H9 (cell line): Measurements from ENCODE around the gene MGAT4C. TPM values are rescaled to one million over a fixed set of nuclear protein-coding genes. Genes with fewer than 3 reads are reported as not detected.

ENCODE experiments used
- DNase-seq: peaks from one replicate; pipeline ENCODE4 v3.0.0-alpha.2; 2017
- H2AFZ ChIP-seq: one replicate; pipeline ENCODE4 v1.6.1; 2013; ENCODE audit warnings: mild to moderate bottlenecking, low read length, control low read depth, moderate library complexity
- H2AK5ac ChIP-seq: 2 replicates; pipeline ENCODE4 v1.6.1; 2013; ENCODE audit warnings: low read length, control low read depth, mixed read lengths; ENCODE audit not compliant: insufficient read length
- H2BK120ac ChIP-seq: one replicate; pipeline ENCODE4 v1.6.1; 2013; ENCODE audit warnings: low read depth, mild to moderate bottlenecking, low read length, control low read depth, inconsistent platforms; ENCODE audit not compliant: poor library complexity, severe bottlenecking
- H2BK12ac ChIP-seq: 2 replicates; pipeline ENCODE4 v1.6.1; 2013; ENCODE audit warnings: low read length, control low read depth, mixed read lengths, low read depth; ENCODE audit not compliant: insufficient read length
- H2BK15ac ChIP-seq: 2 replicates; pipeline ENCODE4 v1.6.1; 2013; ENCODE audit warnings: low read depth, low read length, control low read depth
- H2BK20ac ChIP-seq: one replicate; pipeline ENCODE4 v1.6.1; 2013; ENCODE audit warnings: low read depth, mild to moderate bottlenecking, low read length, control low read depth, inconsistent platforms; ENCODE audit not compliant: poor library complexity, severe bottlenecking
- H2BK5ac ChIP-seq: 2 replicates; pipeline ENCODE4 v1.6.1; 2013; ENCODE audit warnings: low read length, control low read depth, mixed read lengths; ENCODE audit not compliant: insufficient read length
- H3K14ac ChIP-seq: 2 replicates; pipeline ENCODE4 v1.6.1; 2013; ENCODE audit warnings: low read length, control low read depth; ENCODE audit not compliant: insufficient read depth
- H3K18ac ChIP-seq: 2 replicates; pipeline ENCODE4 v1.6.1; 2013; ENCODE audit warnings: low read depth, mild to moderate bottlenecking, mixed read lengths, low read length, control low read depth; ENCODE audit not compliant: insufficient read length
- H3K23ac ChIP-seq: 2 replicates; pipeline ENCODE4 v1.6.1; 2013; ENCODE audit warnings: low read length, control low read depth, mixed read lengths, low read depth; ENCODE audit not compliant: insufficient read length
- H3K23me2 ChIP-seq: 2 replicates; pipeline ENCODE4 v1.6.1; 2013; ENCODE audit warnings: low read depth, mild to moderate bottlenecking, mixed read lengths, low read length, control low read depth; ENCODE audit not compliant: insufficient read length, poor library complexity, severe bottlenecking
- H3K27ac ChIP-seq: 2 replicates; pipeline ENCODE4 v1.5.1; 2013; ENCODE audit warnings: low read length, control low read depth, mixed read lengths, low read depth; ENCODE audit not compliant: insufficient read length
- H3K27me3 ChIP-seq: 2 replicates; pipeline ENCODE4 v1.6.1; 2013; ENCODE audit warnings: low read length, control low read depth, inconsistent platforms; ENCODE audit not compliant: insufficient read depth
- H3K4ac ChIP-seq: 2 replicates; pipeline ENCODE4 v1.6.1; 2013; ENCODE audit warnings: low read depth, mild to moderate bottlenecking, control low read depth, inconsistent platforms, low read length, moderate library complexity
- H3K4me1 ChIP-seq: 2 replicates; pipeline ENCODE4 v1.6.1; 2013; ENCODE audit warnings: low read length, control low read depth, inconsistent platforms; ENCODE audit not compliant: insufficient read depth
- H3K4me2 ChIP-seq: 2 replicates; pipeline ENCODE4 v1.6.1; 2013; ENCODE audit warnings: low read length, control low read depth, mixed read lengths; ENCODE audit not compliant: insufficient read length, insufficient read depth
- H3K56ac ChIP-seq: 2 replicates; pipeline ENCODE4 v1.6.1; 2013; ENCODE audit warnings: low read depth, mild to moderate bottlenecking, mixed read lengths, low read length, control low read depth; ENCODE audit not compliant: insufficient read length
- H3K79me1 ChIP-seq: 2 replicates; pipeline ENCODE4 v1.6.1; 2013; ENCODE audit warnings: low read depth, mild to moderate bottlenecking, moderate library complexity, low read length, control low read depth, inconsistent platforms; ENCODE audit not compliant: insufficient read depth, poor library complexity, severe bottlenecking
- H3K79me2 ChIP-seq: 2 replicates; pipeline ENCODE4 v1.6.1; 2013; ENCODE audit warnings: low read length, control low read depth, inconsistent platforms; ENCODE audit not compliant: insufficient read depth
- H3K9ac ChIP-seq: 2 replicates; pipeline ENCODE4 v1.6.1; 2013; ENCODE audit warnings: low read length, control low read depth, mixed read lengths; ENCODE audit not compliant: insufficient read length; ENCODE audit errors: extremely low read depth
- H3K9me3 ChIP-seq: one replicate; pipeline ENCODE4 v1.6.1; 2013; ENCODE audit warnings: low read depth, low read length, inconsistent platforms; ENCODE audit not compliant: control insufficient read depth
- H3T11ph ChIP-seq: one replicate; pipeline ENCODE4 v1.6.1; 2013; ENCODE audit warnings: mild to moderate bottlenecking, low read length, control low read depth, inconsistent platforms
- H4K20me1 ChIP-seq: one replicate; pipeline ENCODE4 v1.6.1; 2013; ENCODE audit not compliant: control insufficient read depth, insufficient read length, insufficient read depth
- H4K5ac ChIP-seq: 2 replicates; pipeline ENCODE4 v1.6.1; 2013; ENCODE audit warnings: low read depth, mild to moderate bottlenecking, mixed read lengths, low read length, control low read depth; ENCODE audit not compliant: insufficient read length
- H4K8ac ChIP-seq: replicated peaks from 2 replicates; pipeline ENCODE4 v1.6.1; 2013; ENCODE audit warnings: low read length, control low read depth, mixed read lengths, low read depth; ENCODE audit not compliant: insufficient read length
- H4K91ac ChIP-seq: 2 replicates; pipeline ENCODE4 v1.6.1; 2013; ENCODE audit warnings: low read depth, mild to moderate bottlenecking, moderate library complexity, mixed read lengths, low read length, control low read depth; ENCODE audit not compliant: insufficient read length
- H3K27ac Mint-ChIP-seq, 3 experiments: 2 replicates in 2 of 3; 3 replicates in 1 of 3; pipeline ENCODE4 v1.8.0; 2020 to 2021; ENCODE audit warnings: mixed read lengths in 3 of 3, mild to moderate bottlenecking in 1 of 3, moderate library complexity in 1 of 3
- H3K27me3 Mint-ChIP-seq: 2 replicates; pipeline ENCODE4 v1.8.0; 2021; ENCODE audit warnings: low read depth, mild to moderate bottlenecking, moderate library complexity, mixed read lengths
- H3K36me3 Mint-ChIP-seq, 3 experiments: 2 replicates in 2 of 3; 3 replicates in 1 of 3; pipeline ENCODE4 v1.8.0; 2020 to 2021; ENCODE audit warnings: low read depth in 3 of 3, mixed read lengths in 3 of 3; ENCODE audit not compliant: insufficient read depth in 1 of 3
- H3K4me1 Mint-ChIP-seq, 2 experiments: 2 replicates each; pipeline ENCODE4 v1.8.0; 2020; ENCODE audit warnings: mixed read lengths in 2 of 2
- H3K4me3 Mint-ChIP-seq, 2 experiments: 2 replicates in 1 of 2; 3 replicates in 1 of 2; pipeline ENCODE4 v1.8.0; 2020 to 2021; ENCODE audit warnings: mild to moderate bottlenecking in 2 of 2, mixed read lengths in 2 of 2, moderate library complexity in 1 of 2
- H3K9me3 Mint-ChIP-seq, 2 experiments: 2 replicates in 1 of 2; 3 replicates in 1 of 2; pipeline ENCODE4 v1.8.0; 2020; ENCODE audit warnings: mild to moderate bottlenecking in 2 of 2, mixed read lengths in 2 of 2, moderate library complexity in 1 of 2
- WGBS: extraction: QIAGEN DNeasy Blood & Tissue Kit; methylation state at CpG from one replicate; pipeline ENCODE4 v1.1.7; 2013; ENCODE audit warnings: missing lambda C conversion rate, low lambda C conversion rate, mixed read lengths; ENCODE audit not compliant: insufficient read length; ENCODE audit errors: extremely low coverage; 5-methylcytosine and 5-hydroxymethylcytosine counted together
- total RNA-seq: library from RNA; stranded (reverse); gene quantifications from 2 replicates; pipeline ENCODE4 v1.2.1, GENCODE V29; 2021
- TF ChIP-seq, protein P1 (sequence below): fragments of 200-600 bp; sonication (generic); conservative IDR thresholded peaks from 3 replicates; pipeline ENCODE4 v1.8.0; 2021; ENCODE audit warnings: antibody characterized with exemption, mild to moderate bottlenecking

MGAT4C gene
- total RNA-seq, 1 experiment from 2014 or later = 1.3 TPM

DNA sequence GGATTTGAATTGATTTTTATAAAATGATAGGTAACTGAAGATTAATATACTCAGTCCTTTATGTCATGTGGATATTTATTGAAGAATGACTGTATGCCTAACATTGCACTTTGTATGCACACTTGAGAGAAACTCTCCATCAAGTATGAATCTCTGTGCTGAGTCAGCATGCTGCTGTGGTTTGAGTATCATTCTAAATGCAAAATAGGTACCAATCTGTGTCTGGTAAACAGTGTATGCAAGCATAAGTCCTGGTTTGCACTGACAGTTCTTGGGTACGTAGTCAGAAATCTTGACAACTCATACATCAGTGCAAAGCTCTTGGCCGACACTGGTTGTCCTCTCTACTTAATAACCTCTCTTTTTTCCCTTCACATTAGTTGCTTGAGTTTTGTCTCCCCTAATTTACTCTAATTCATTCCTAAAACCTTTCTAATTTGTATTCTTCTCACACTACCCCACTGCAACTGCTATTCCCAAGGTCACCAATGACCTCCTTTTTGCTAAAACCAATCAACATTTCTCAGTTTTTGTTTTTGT, 21.8 kb downstream of the MGAT4C start:
- Histone ChIP-seq H3K14ac (no peak overlapping the region), H3T11ph (no peak overlapping the region), H2BK12ac (no peak overlapping the region), H3K23me2 (no peaks in the 10 kb centered on the region), H4K8ac (no peak overlapping the region), H2AK5ac (no peak overlapping the region), H3K27ac (no peak overlapping the region), H3K9ac (no peak overlapping the region), H4K91ac (no peak overlapping the region), H2AFZ (no peak overlapping the region), H3K56ac (no peak overlapping the region), H3K9me3 (no peaks in the 10 kb centered on the region), H4K5ac (no peak overlapping the region), H3K23ac (no peak overlapping the region), H2BK20ac (no peak overlapping the region), H3K79me1 (no peaks in the 10 kb centered on the region), H4K20me1 (no peaks in the 10 kb centered on the region), H3K4ac (no peak overlapping the region), H3K4me1 (no peaks in the 10 kb centered on the region; the same call in 1 of the 2 replicates), H3K79me2 (no peaks in the 10 kb centered on the region), H3K4me2 (no peak overlapping the region), H3K27me3 (no peaks in the 10 kb centered on the region), H2BK15ac (no peak overlapping the region), H2BK120ac (no peak overlapping the region), H2BK5ac (no peak overlapping the region), H3K18ac (no peak overlapping the region)
- DNase-seq = no peak
- Mint-ChIP-seq H3K36me3 (no peaks in the 10 kb centered on the region), H3K27me3 (no peaks in the 10 kb centered on the region), H3K4me1 (peaks cover 4 to 7% of the 10 kb centered on the region in 2 experiments; a peak in 3 of 4 replicates), H3K4me3 (no peak overlapping the region), H3K27ac (no peak overlapping the region; a peak in 1 of 7 replicates), H3K9me3 (no peaks in the 10 kb centered on the region)
- no CpG with 5 or more reads among the region's 2 CpGs for WGBS
- TF ChIP-seq, protein P1, sequence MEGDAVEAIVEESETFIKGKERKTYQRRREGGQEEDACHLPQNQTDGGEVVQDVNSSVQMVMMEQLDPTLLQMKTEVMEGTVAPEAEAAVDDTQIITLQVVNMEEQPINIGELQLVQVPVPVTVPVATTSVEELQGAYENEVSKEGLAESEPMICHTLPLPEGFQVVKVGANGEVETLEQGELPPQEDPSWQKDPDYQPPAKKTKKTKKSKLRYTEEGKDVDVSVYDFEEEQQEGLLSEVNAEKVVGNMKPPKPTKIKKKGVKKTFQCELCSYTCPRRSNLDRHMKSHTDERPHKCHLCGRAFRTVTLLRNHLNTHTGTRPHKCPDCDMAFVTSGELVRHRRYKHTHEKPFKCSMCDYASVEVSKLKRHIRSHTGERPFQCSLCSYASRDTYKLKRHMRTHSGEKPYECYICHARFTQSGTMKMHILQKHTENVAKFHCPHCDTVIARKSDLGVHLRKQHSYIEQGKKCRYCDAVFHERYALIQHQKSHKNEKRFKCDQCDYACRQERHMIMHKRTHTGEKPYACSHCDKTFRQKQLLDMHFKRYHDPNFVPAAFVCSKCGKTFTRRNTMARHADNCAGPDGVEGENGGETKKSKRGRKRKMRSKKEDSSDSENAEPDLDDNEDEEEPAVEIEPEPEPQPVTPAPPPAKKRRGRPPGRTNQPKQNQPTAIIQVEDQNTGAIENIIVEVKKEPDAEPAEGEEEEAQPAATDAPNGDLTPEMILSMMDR = no peak
